HCT116 (cell line): ENCODE data around the gene LGALS3. TPM values are rescaled to one million over a fixed set of nuclear protein-coding genes. Genes with fewer than 3 reads are reported as not detected.

ENCODE experiments used
- ATAC-seq: fragments of 200-7000 bp; cut with Tn5 transposase; 2 replicates; pipeline ENCODE4 v1.9.1; 2020; ENCODE audit warnings: mild to moderate bottlenecking, moderate library complexity
- BruUV-seq: library from RNA; stranded (reverse); fragments of 400-500 nt; replicated peaks from 2 replicates; lab custom pipeline; 2021; lab: Mats Ljungman, UMichigan
- CTCF ChIA-PET: fragments of 300-600 bp; sonication (Branson Sonifier 250); formaldehyde crosslinking; loops from one replicate; lab custom pipeline; 2021; ENCODE audit warnings: antibody characterized with exemption; lab: Charles Lee
- POLR2A ChIA-PET: fragments of 300-600, 350-600 bp; sonication (Branson Sonifier 250); formaldehyde crosslinking; loops from one replicate; lab custom pipeline; 2021; ENCODE audit warnings: antibody characterized with exemption; lab: Charles Lee
- RAD21 ChIA-PET, 2 experiments: fragments of 300-600 bp; sonication (Branson Sonifier 250); formaldehyde crosslinking; loops; one replicate each; lab custom pipeline; 2023; ENCODE audit warnings: low total read pairs in 2 of 2; ENCODE audit not compliant: uncharacterized antibody in 2 of 2, unreplicated experiment in 2 of 2, low non-redundant PET in 1 of 2; lab: Charles Lee
- DNase-seq: peaks from one replicate; pipeline ENCODE4 v3.0.0-alpha.2; 2010; ENCODE audit warnings: low read depth, low spot score
- H2AFZ ChIP-seq: fragments of 200-600 bp; shearing (Covaris generic), sonication (generic); 2 replicates; pipeline ENCODE4 v1.6.1; 2017; ENCODE audit warnings: low read depth, mixed run types, mixed read lengths, antibody characterized with exemption, low read length; ENCODE audit not compliant: poor library complexity, severe bottlenecking
- H3K27ac ChIP-seq: 2 replicates; pipeline ENCODE4 v1.5.1; 2012; ENCODE audit warnings: low read depth, low read length
- H3K27me3 ChIP-seq: fragments of 200-600 bp; sonication (generic); 2 replicates; pipeline ENCODE4 v1.6.1; 2016; ENCODE audit warnings: mixed run types, low read length, mixed read lengths; ENCODE audit not compliant: insufficient read depth
- H3K36me3 ChIP-seq, 2 experiments: fragments of 200-500 bp in 1 of 2; fragments of 200-600 bp in 1 of 2; sonication (Bioruptor generic) in 1 of 2; sonication (generic) in 1 of 2; 2 replicates each; pipeline versions ENCODE4 v1.5.1 to v1.6.1; 2014 to 2016; ENCODE audit warnings: low read length in 2 of 2, inconsistent platforms in 1 of 2, mixed read lengths in 1 of 2, mixed run types in 1 of 2; ENCODE audit not compliant: insufficient read depth in 2 of 2, control insufficient read depth in 1 of 2
- H3K4me1 ChIP-seq, 2 experiments: fragments of 200-600 bp in 1 of 2; sonication (generic) in 1 of 2; 2 replicates each; pipeline versions ENCODE4 v1.5.1 to v1.6.1; 2012 to 2017; ENCODE audit warnings: low read length in 2 of 2, inconsistent platforms in 1 of 2, mild to moderate bottlenecking in 1 of 2, mixed read lengths in 1 of 2, mixed run types in 1 of 2, moderate library complexity in 1 of 2; ENCODE audit not compliant: insufficient read depth in 2 of 2, control insufficient read depth in 1 of 2
- H3K4me2 ChIP-seq: fragments of 200-600 bp; sonication (generic); 2 replicates; pipeline ENCODE4 v1.6.1; 2017; ENCODE audit warnings: mixed run types, low read length, mixed read lengths
- H3K4me3 ChIP-seq, 2 experiments: fragments of 200-600 bp in 1 of 2; sonication (generic) in 1 of 2; replicated peaks in 1 of 2; 2 replicates each; pipeline ENCODE4 v1.5.1; 2011 to 2016; ENCODE audit warnings: low read length in 2 of 2, control low read depth in 1 of 2, low read depth in 1 of 2, mild to moderate bottlenecking in 1 of 2, mixed read lengths in 1 of 2, mixed run types in 1 of 2
- H3K79me2 ChIP-seq: fragments of 200-600 bp; sonication (generic); 2 replicates; pipeline ENCODE4 v1.6.1; 2017; ENCODE audit warnings: mild to moderate bottlenecking, mixed run types, low read length, moderate library complexity, mixed read lengths; ENCODE audit not compliant: insufficient read depth
- H3K9ac ChIP-seq: fragments of 200-600 bp; sonication (generic); 2 replicates; pipeline ENCODE4 v1.6.1; 2016; ENCODE audit warnings: low read length, mixed read lengths
- H3K9me2 ChIP-seq: fragments of 200-600 bp; sonication (generic), shearing (Covaris generic); 2 replicates; pipeline ENCODE4 v1.6.1; 2017; ENCODE audit warnings: mixed run types, mild to moderate bottlenecking, moderate library complexity; ENCODE audit not compliant: insufficient read depth
- H3K9me3 ChIP-seq, 2 experiments: fragments of 200-500 bp in 1 of 2; fragments of 200-600 bp in 1 of 2; sonication (Bioruptor generic) in 1 of 2; sonication (generic) in 1 of 2; 2 replicates each; pipeline ENCODE4 v1.6.1; 2014 to 2017; ENCODE audit warnings: low read length in 2 of 2, mixed read lengths in 2 of 2, inconsistent platforms in 1 of 2, low read depth in 1 of 2, mild to moderate bottlenecking in 1 of 2, mixed run types in 1 of 2, moderate library complexity in 1 of 2; ENCODE audit not compliant: control insufficient read depth in 1 of 2, insufficient read depth in 1 of 2
- H4K20me1 ChIP-seq: fragments of 200-600 bp; sonication (generic), shearing (Covaris generic); 2 replicates; pipeline ENCODE4 v1.6.1; 2017; ENCODE audit warnings: mixed run types, mild to moderate bottlenecking, moderate library complexity; ENCODE audit not compliant: insufficient read depth
- CBX3 ChIP-seq: IDR thresholded peaks from 2 replicates; pipeline ENCODE4 v1.6.1; 2012; ENCODE audit warnings: low read depth
- EGR1 ChIP-seq: IDR thresholded peaks from 2 replicates; pipeline ENCODE4 v1.6.1; 2012; ENCODE audit warnings: low read depth
- ELF1 ChIP-seq: IDR thresholded peaks from 2 replicates; pipeline ENCODE4 v1.6.1; 2012; ENCODE audit warnings: low read depth, borderline replicate concordance
- EZH2phosphoT487 ChIP-seq: fragments of 200-600 bp; IDR thresholded peaks from 2 replicates; pipeline ENCODE4 v1.6.1; 2018; ENCODE audit warnings: antibody characterized with exemption, borderline replicate concordance
- JUND ChIP-seq: IDR thresholded peaks from 2 replicates; pipeline ENCODE4 v1.6.1; 2012
- POLR2AphosphoS5 ChIP-seq: IDR thresholded peaks from 2 replicates; pipeline ENCODE4 v1.6.1; 2011; ENCODE audit warnings: mild to moderate bottlenecking, low read depth, low read length, moderate library complexity
- RAD21 ChIP-seq: IDR thresholded peaks from 2 replicates; pipeline ENCODE4 v1.6.1; 2012; ENCODE audit warnings: low read depth, mild to moderate bottlenecking
- SP1 ChIP-seq: IDR thresholded peaks from 2 replicates; pipeline ENCODE4 v1.6.1; 2012; ENCODE audit warnings: low read depth
- SRF ChIP-seq: IDR thresholded peaks from 2 replicates; pipeline ENCODE4 v1.6.1; 2012; ENCODE audit warnings: low read depth
- TCF7L2 ChIP-seq: IDR thresholded peaks from 2 replicates; pipeline ENCODE4 v1.7.0; 2011; ENCODE audit warnings: borderline replicate concordance, inconsistent platforms; ENCODE audit not compliant: insufficient read depth, insufficient read length; ENCODE audit errors: extremely low read depth
- YY1 ChIP-seq: IDR thresholded peaks from 2 replicates; pipeline ENCODE4 v1.6.1; 2011; ENCODE audit warnings: low read length, low read depth, moderate library complexity, mild to moderate bottlenecking; ENCODE audit not compliant: insufficient replicate concordance; ENCODE audit errors: extremely low read depth
- ZBTB33 ChIP-seq: IDR thresholded peaks from 2 replicates; pipeline ENCODE4 v1.6.1; 2011; ENCODE audit warnings: mild to moderate bottlenecking, low read length, moderate library complexity; ENCODE audit not compliant: insufficient replicate concordance; ENCODE audit errors: extremely low read depth
- ZFX ChIP-seq: fragments of 450-650 bp; IDR thresholded peaks from 2 replicates; pipeline ENCODE4 v1.6.1; 2017
- ZNF274 ChIP-seq: fragments of 200-500 bp; sonication (Bioruptor generic); IDR thresholded peaks from 2 replicates; pipeline ENCODE4 v1.6.1; 2014; ENCODE audit warnings: mild to moderate bottlenecking, low read depth, low read length, inconsistent platforms
- intact Hi-C: fragments of 100-400 bp; cut with micrococcal nuclease; formaldehyde crosslinking; loops from 2 replicates; pipeline ENCODE4 v1.10.0; 2022
- total RNA-seq: library from RNA; stranded (reverse); gene quantifications from one replicate; pipeline ENCODE4 v1.2.1, GENCODE V29; 2021; ENCODE audit not compliant: unreplicated experiment
- TF ChIP-seq, protein P1 (sequence below): IDR thresholded peaks from 2 replicates; pipeline ENCODE4 v1.6.1; 2012; ENCODE audit warnings: low read depth
- TF ChIP-seq, protein P2 (sequence below), 3 experiments: fragments of 200-600 bp in 1 of 3; sonication (generic) in 1 of 3; IDR thresholded peaks in 2 of 3; conservative IDR thresholded peaks in 1 of 3; 2 replicates each; pipeline ENCODE4 v1.5.1; 2012 to 2017; ENCODE audit warnings: low read depth in 2 of 3, low read length in 2 of 3, antibody characterized with exemption in 1 of 3, borderline replicate concordance in 1 of 3, control low read depth in 1 of 3, mild to moderate bottlenecking in 1 of 3, mixed read lengths in 1 of 3, mixed run types in 1 of 3, moderate library complexity in 1 of 3; ENCODE audit not compliant: insufficient read depth in 1 of 3

LGALS3 gene
- total RNA-seq, 1 experiment from 2014 or later: 86.1 TPM

DNA sequence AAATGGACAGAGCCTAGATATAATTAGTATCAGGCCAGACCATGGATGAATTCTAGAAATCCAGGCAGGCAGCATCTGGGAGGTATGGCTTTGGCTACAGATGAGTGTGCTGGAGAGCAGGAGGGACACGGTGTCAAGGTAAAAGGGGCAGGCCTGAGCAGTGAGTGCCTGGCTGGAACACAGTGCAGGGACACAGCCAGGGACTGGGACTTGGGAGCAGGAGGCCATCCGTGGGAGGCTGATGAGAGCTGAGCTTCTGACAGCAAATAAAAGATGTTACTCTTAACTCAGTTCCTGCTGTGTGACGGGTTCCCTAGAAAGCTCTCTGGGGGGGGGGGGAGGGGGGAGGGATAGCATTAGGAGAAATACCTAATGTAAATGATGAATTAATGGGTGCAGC is 13.6 kb upstream of the LGALS3 start (continued):
- TF ChIP-seq SRF (no peak), EGR1 (no peak)
- TF ChIP-seq, protein P1, sequence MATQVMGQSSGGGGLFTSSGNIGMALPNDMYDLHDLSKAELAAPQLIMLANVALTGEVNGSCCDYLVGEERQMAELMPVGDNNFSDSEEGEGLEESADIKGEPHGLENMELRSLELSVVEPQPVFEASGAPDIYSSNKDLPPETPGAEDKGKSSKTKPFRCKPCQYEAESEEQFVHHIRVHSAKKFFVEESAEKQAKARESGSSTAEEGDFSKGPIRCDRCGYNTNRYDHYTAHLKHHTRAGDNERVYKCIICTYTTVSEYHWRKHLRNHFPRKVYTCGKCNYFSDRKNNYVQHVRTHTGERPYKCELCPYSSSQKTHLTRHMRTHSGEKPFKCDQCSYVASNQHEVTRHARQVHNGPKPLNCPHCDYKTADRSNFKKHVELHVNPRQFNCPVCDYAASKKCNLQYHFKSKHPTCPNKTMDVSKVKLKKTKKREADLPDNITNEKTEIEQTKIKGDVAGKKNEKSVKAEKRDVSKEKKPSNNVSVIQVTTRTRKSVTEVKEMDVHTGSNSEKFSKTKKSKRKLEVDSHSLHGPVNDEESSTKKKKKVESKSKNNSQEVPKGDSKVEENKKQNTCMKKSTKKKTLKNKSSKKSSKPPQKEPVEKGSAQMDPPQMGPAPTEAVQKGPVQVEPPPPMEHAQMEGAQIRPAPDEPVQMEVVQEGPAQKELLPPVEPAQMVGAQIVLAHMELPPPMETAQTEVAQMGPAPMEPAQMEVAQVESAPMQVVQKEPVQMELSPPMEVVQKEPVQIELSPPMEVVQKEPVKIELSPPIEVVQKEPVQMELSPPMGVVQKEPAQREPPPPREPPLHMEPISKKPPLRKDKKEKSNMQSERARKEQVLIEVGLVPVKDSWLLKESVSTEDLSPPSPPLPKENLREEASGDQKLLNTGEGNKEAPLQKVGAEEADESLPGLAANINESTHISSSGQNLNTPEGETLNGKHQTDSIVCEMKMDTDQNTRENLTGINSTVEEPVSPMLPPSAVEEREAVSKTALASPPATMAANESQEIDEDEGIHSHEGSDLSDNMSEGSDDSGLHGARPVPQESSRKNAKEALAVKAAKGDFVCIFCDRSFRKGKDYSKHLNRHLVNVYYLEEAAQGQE: no peak

DNA sequence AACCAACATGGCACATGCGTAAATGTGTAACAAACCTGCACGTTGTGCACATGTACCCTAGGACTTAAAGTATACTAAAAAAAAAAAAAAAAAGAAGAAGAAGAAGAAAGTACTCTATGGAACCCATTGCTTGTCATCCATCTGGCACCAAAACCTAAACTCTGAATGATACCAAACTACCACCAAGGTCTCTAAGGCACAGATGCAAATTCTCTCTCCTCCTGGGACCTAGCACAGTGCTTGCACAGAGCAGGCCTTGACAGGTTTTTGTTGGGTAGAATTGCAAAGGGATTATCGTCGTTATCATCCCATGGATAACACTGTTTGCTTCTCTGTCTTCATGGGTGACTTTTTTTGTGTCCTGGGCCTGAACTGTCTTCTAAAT is 13.2 kb upstream of the LGALS3 start:
- Histone ChIP-seq H3K9me2 (no peaks in the 10 kb centered on the region), H3K79me2 (no peaks in the 10 kb centered on the region), H2AFZ (no peak overlapping the region), H3K36me3 (no peaks in the 10 kb centered on the region), H3K4me2 (no peak overlapping the region), H3K9me3 (no peaks in the 10 kb centered on the region), H3K4me1 (no peaks in the 10 kb centered on the region), H3K27ac (no peak overlapping the region), H4K20me1 (no peaks in the 10 kb centered on the region), H3K9ac (no peak overlapping the region), H3K27me3 (no peaks in the 10 kb centered on the region), H3K4me3 (no peak overlapping the region)
- TF ChIP-seq YY1 (no peak), EGR1 (no peak), TCF7L2 (no peak), SP1 (no peak), ZBTB33 (no peak), EZH2phosphoT487 (no peak), ELF1 (no peak), CBX3 (no peak), ZFX (no peak), RAD21 (no peak), JUND (no peak), POLR2AphosphoS5 (no peak), ZNF274 (no peak)
- TF ChIP-seq, protein P2, sequence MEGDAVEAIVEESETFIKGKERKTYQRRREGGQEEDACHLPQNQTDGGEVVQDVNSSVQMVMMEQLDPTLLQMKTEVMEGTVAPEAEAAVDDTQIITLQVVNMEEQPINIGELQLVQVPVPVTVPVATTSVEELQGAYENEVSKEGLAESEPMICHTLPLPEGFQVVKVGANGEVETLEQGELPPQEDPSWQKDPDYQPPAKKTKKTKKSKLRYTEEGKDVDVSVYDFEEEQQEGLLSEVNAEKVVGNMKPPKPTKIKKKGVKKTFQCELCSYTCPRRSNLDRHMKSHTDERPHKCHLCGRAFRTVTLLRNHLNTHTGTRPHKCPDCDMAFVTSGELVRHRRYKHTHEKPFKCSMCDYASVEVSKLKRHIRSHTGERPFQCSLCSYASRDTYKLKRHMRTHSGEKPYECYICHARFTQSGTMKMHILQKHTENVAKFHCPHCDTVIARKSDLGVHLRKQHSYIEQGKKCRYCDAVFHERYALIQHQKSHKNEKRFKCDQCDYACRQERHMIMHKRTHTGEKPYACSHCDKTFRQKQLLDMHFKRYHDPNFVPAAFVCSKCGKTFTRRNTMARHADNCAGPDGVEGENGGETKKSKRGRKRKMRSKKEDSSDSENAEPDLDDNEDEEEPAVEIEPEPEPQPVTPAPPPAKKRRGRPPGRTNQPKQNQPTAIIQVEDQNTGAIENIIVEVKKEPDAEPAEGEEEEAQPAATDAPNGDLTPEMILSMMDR (IDR thresholded peaks at IDR 0.05 in 2 of 3, conservative IDR thresholded peaks at IDR 0.05 in 1 of 3; ENCODE audit: borderline replicate concordance in 1 of 3, insufficient read depth in 1 of 3, low read depth in 2 of 3, low read length in 2 of 3): no peak
- DNase-seq: no peak
- RAD21 ChIA-PET: no interaction called here
- POLR2A ChIA-PET: interaction anchor here (2.1 kb wide), 1 partner anchor 13 kb away, joined by 6 read pairs; no protein-coding TSS in a partner anchor
- BruUV-seq: no TSS peak
- intact Hi-C loops: no loop called here
- no peak for ATAC-seq
- CTCF ChIA-PET: no interaction called here
